Activated B cell treated with CpG ODN at 0.5 μM for 24 hours (primary cell): ENCODE results near the gene CNDP2. TPM values are rescaled to one million over a fixed set of nuclear protein-coding genes. Genes with fewer than 3 reads are reported as not detected.

Experiments
- ATAC-seq: fragments of 200-7000 bp; cut with Tn5 transposase; one replicate; pipeline ENCODE4 v1.10.0; 2021; ENCODE audit warnings: low read depth, mild to moderate bottlenecking, moderate library complexity
- CTCF ChIA-PET: fragments of 350-600 bp; sonication (Branson Sonifier 250); formaldehyde crosslinking; loops from one replicate; lab custom pipeline; 2021; ENCODE audit warnings: antibody characterized with exemption; lab: Charles Lee
- POLR2A ChIA-PET: fragments of 350-600 bp; sonication (Branson Sonifier 250); formaldehyde crosslinking; loops from one replicate; lab custom pipeline; 2021; ENCODE audit warnings: antibody characterized with exemption; lab: Charles Lee
- DNase-seq: peaks from one replicate; pipeline ENCODE4 v3.0.0; 2022
- H3K27ac Mint-ChIP-seq: one replicate; pipeline ENCODE4 v1.8.0; 2020; ENCODE audit warnings: mixed read lengths
- H3K27me3 Mint-ChIP-seq: one replicate; pipeline ENCODE4 v1.8.0; 2021; ENCODE audit warnings: mixed read lengths
- H3K36me3 Mint-ChIP-seq: one replicate; pipeline ENCODE4 v1.8.0; 2021; ENCODE audit warnings: low read depth, mixed read lengths
- H3K4me1 Mint-ChIP-seq: one replicate; pipeline ENCODE4 v1.8.0; 2021; ENCODE audit warnings: mixed read lengths
- H3K4me3 Mint-ChIP-seq: one replicate; pipeline ENCODE4 v1.8.0; 2020; ENCODE audit warnings: mild to moderate bottlenecking, mixed read lengths
- H3K9me3 Mint-ChIP-seq: one replicate; pipeline ENCODE4 v1.8.0; 2020; ENCODE audit warnings: mixed read lengths
- intact Hi-C: fragments of 100-400 bp; cut with micrococcal nuclease; formaldehyde crosslinking; loops from one replicate; pipeline ENCODE4 v1.15.1; 2024
- total RNA-seq: library from RNA; stranded (reverse); gene quantifications from 2 replicates; pipeline ENCODE4 v1.2.3, GENCODE V29; 2022
- TF ChIP-seq, protein P1 (sequence below): fragments of 200-600 bp; IDR thresholded peaks from one replicate; pipeline ENCODE4 v1.8.0; 2022; ENCODE audit warnings: antibody characterized with exemption, mild to moderate bottlenecking

CNDP2 gene
- total RNA-seq, 1 donor from 2014 or later: 208 TPM

DNA sequence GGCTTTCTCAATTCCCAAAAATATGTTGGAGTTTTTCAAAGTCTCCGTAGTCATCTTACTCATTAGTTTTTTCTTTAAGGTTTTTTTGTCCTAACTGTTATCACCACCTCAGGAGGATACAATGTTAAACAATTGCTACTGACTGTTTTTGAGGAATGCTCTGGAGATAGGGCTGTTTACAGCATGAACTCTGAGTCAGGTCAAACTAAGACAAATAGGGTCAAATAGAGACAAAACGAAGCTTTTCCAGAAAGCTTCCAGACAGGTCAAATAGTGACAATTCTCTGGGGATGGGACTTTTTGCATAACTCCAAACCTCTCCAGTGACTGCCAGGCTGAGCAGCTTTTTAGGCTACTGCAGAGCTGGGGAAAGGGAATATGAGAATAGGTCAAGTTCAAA, 23.9 kb upstream of the CNDP2 start:
- no peak overlapping the region for H3K4me3 Mint-ChIP-seq
- DNase-seq (no peak), ATAC-seq (no peak)
- intact Hi-C loops: no loop called here
- TF ChIP-seq, protein P1, sequence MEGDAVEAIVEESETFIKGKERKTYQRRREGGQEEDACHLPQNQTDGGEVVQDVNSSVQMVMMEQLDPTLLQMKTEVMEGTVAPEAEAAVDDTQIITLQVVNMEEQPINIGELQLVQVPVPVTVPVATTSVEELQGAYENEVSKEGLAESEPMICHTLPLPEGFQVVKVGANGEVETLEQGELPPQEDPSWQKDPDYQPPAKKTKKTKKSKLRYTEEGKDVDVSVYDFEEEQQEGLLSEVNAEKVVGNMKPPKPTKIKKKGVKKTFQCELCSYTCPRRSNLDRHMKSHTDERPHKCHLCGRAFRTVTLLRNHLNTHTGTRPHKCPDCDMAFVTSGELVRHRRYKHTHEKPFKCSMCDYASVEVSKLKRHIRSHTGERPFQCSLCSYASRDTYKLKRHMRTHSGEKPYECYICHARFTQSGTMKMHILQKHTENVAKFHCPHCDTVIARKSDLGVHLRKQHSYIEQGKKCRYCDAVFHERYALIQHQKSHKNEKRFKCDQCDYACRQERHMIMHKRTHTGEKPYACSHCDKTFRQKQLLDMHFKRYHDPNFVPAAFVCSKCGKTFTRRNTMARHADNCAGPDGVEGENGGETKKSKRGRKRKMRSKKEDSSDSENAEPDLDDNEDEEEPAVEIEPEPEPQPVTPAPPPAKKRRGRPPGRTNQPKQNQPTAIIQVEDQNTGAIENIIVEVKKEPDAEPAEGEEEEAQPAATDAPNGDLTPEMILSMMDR: no peak
- peaks cover 12% of the 10 kb centered on the region for H3K27me3 Mint-ChIP-seq
- H3K4me1 Mint-ChIP-seq: no peaks in the 10 kb centered on the region
- peaks cover 8% of the 10 kb centered on the region for H3K9me3 Mint-ChIP-seq
- H3K27ac Mint-ChIP-seq: no peak overlapping the region
- H3K36me3 Mint-ChIP-seq: no peaks in the 10 kb centered on the region
- ChIA-PET POLR2A (no interaction called here), CTCF (no interaction called here)

DNA sequence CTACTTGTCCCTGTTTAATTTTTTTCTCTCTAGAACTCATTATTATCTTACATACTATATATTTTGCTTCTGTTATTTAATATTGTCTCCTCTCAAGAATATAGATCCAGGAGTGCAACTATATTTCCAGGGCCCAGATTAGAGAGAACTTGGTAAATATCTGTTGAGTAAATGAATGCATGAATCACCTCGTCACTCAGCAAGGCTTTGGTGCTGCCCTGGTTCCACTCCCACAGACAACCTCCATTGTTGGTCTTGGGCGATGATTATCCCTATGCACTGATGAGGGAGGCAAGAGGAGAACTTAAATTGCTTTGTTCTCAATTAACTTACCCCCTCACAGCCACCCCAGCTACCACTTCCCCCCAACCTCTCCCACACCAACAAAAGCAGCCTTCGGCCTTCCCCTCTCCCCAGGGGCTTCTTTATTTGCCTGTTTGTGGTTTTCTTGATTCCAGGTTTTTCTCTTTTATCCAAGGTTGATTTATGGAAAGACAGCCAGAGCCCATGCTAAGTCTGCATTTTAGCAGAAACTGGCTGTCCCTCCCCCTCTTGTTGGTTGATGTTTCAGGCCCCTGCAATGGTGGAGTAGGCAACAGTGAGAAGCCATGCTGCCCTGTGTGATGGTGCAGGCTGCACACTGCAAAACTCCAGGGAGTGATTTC, 22.1 kb upstream of the CNDP2 start:
- intact Hi-C loops: no loop called here

DNA sequence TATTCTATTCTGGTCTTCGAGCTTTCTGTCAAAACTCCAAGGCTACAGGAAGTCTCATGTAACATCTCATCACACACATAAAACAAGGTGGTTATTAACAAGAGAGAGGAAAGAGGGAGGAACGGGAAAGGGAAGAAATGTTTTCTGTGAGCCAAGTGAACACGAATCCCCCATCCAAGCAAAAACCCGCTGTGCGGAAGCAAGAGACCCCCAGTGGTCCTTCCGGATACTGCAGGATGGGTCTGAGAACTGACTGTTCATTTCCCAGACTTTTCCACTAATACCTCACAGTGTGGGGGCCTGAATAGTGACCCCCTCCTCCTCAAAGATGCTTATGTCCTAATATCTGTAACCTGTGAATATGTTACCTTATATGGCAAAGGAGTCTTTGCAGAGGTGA, 20.0 kb upstream of the CNDP2 start:
- DNase-seq (no peak), ATAC-seq (no peak)
- intact Hi-C loops: no loop called here
- no peak overlapping the region for H3K27ac Mint-ChIP-seq
- no peak overlapping the region for H3K4me3 Mint-ChIP-seq
- no peaks in the 10 kb centered on the region for H3K36me3 Mint-ChIP-seq
- H3K4me1 Mint-ChIP-seq: no peaks in the 10 kb centered on the region
- peaks cover 10% of the 10 kb centered on the region for H3K27me3 Mint-ChIP-seq
- ChIA-PET CTCF (no interaction called here), POLR2A (no interaction called here)
- TF ChIP-seq, protein P1: no peak
- H3K9me3 Mint-ChIP-seq: no peaks in the 10 kb centered on the region

More for the DNA sequence above, 22.1 kb upstream of the CNDP2 start:
- POLR2A ChIA-PET: no interaction called here
- peaks cover 8% of the 10 kb centered on the region for H3K9me3 Mint-ChIP-seq
- ATAC-seq: no peak
- H3K27ac Mint-ChIP-seq: no peak overlapping the region
- H3K4me3 Mint-ChIP-seq: no peak overlapping the region
- no peak for DNase-seq
- TF ChIP-seq, protein P1: no peak
- CTCF ChIA-PET: no interaction called here
- H3K36me3 Mint-ChIP-seq: no peaks in the 10 kb centered on the region
- H3K4me1 Mint-ChIP-seq: no peaks in the 10 kb centered on the region
- peaks cover 15% of the 10 kb centered on the region for H3K27me3 Mint-ChIP-seq

DNA sequence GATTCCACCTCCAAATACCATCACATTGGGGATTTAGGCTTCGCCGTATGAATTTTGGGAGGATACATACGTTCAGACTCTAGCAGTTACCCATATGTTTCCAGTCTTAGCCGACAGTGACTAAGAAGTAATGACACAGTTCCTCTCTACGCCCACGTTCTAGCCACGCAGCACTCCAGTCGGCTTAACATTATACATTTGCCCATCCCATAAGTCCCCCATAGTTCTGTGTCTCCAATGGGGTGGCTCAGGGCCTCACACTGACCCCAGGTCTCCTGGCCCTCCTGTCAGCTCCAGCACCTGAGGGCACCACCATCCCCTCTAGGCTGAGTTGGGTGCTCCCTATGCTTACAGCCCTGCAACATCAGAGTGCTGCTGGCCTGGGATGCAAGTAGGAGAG, 18.4 kb upstream of the CNDP2 start:
- Mint-ChIP-seq H3K4me1 (no peaks in the 10 kb centered on the region), H3K9me3 (no peaks in the 10 kb centered on the region), H3K4me3 (no peak overlapping the region), H3K36me3 (no peaks in the 10 kb centered on the region), H3K27ac (no peak overlapping the region), H3K27me3 (peaks cover 11% of the 10 kb centered on the region)
- ChIA-PET POLR2A (no interaction called here), CTCF (no interaction called here)
- TF ChIP-seq, protein P1: no peak
- intact Hi-C loops: no loop called here
- DNase-seq (no peak), ATAC-seq (no peak)

DNA sequence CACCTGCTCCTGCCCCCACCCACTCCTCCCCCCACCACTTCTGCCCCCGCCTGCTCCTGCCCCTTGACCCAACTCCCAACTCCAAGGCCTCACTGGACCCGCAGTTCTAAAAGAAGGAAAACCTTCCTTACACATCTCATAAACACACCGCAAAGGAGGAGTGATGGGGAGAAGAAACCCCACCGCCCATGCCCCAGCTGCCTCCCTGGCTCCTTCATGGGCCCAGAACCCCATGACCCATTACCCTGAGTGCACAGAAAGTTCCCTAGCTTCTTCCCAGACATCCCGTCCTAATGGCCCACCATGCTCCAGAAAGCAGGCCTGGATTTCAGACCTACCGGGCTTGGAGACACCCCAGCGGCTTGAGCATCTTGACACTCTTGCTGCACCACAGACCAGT, 17.8 kb upstream of the CNDP2 start:
- Mint-ChIP-seq H3K27me3 (peaks cover 12% of the 10 kb centered on the region), H3K27ac (no peak overlapping the region), H3K4me3 (no peak overlapping the region), H3K36me3 (no peaks in the 10 kb centered on the region), H3K9me3 (no peaks in the 10 kb centered on the region), H3K4me1 (no peaks in the 10 kb centered on the region)
- CTCF ChIA-PET: no interaction called here
- POLR2A ChIA-PET: no interaction called here
- intact Hi-C loops: no loop called here
- TF ChIP-seq, protein P1: no peak
- DNase-seq (no peak), ATAC-seq (no peak)
